Pulmonary artery endothelial cell (primary cell): ENCODE results near the gene WDR81. TPM values are rescaled to one million over a fixed set of nuclear protein-coding genes. Genes with fewer than 3 reads are reported as not detected.
"Not testable (repeated sequence)": the region's sequence is repeated elsewhere in the genome, so short reads cannot be mapped to it uniquely, and the experiment has no call there.

Experiments used
- DNase-seq: peaks from one replicate; pipeline ENCODE4 v3.0.0-alpha.2; 2011; ENCODE audit warnings: low read depth, low spot score
- total RNA-seq: library from RNA; depleted of rRNA; stranded (reverse); fragments of >200 nt; gene quantifications from 2 replicates; pipeline ENCODE4 v1.2.3, GENCODE V29; 2014

Gene WDR81
- 13.8 and 15.6 TPM in 2 replicates for total RNA-seq

GRCh38 chr17:1724351-1724868, at the start of gene WDR81:
TSS of gene WDR81 (plus strand) at chr17:1724704. CDS start at chr17:1724960, 256 bp downstream.
- DNase-seq = no peak

- DNase-seq = no peak
These were observed 48.1 kb upstream of the WDR81 start for GRCh38 chr17:1676401-1676800.

DNA sequence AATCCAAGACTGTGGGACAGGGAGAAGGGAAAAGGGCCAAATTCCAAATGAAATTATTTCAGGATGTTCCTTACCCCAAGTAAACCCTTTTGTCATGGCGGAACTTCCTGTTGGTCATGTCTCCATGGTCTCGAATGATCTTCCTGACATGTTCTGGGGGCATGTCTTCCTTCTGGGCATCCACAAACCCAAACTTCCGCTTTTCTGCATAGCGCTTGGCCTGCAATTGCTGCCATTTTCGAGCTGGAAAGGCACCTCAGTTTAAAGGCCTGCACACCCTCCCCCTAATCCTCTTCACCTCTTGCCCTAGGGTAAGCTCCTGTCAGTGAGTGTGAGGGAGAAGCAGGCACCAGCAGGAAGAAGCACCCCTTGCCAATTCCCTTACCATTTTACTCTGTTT, 41.0 kb upstream of the WDR81 start:
- DNase-seq = no peak

- DNase-seq = peak; percentile 88
These were observed 39.9 kb upstream of the WDR81 start, which contains the start of gene PRPF8 for GRCh38 chr17:1684378-1685189. TSS of gene PRPF8 (minus strand) at chr17:1684867. CDS start at chr17:1684571, 296 bp downstream.

- DNase-seq = no peak
These were observed 38.4 kb upstream of the WDR81 start for GRCh38 chr17:1686086-1686485.

- DNase-seq = not testable (repeated sequence)
These were observed 36.1 kb upstream of the WDR81 start for GRCh38 chr17:1688405-1688804.

DNA sequence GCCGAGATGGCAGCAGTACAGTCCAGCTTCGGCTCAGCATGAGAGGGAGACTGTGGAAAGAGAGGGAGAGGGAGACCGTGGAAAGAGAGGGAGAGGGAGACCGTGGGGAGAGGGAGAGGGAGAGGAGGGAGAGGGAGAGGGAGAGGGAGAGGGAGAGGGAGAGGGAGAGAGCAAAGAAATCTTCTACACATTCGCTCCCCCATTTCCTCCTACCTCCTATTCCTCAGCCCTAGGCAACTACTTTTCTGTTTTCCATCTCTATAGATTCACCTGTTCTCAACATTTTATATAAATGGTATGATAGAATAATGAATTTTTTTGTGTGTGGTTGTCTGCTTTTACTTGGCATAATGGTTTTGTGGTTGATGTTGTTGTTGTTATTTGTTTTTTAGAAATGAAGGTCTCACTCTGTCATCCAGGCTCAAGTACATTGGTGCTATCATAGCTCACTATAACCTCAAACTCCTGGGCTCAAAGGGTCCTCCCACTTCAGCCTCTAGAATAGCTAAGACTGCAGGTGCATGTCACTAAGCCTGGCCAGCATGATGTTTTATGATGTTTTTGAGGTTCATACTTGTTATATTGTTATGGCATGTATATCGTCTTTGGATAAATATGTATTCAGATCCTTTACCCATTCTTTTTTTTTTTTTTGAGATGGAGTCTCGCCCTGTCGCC, 33.8 kb upstream of the WDR81 start:
- no peak for DNase-seq

DNA sequence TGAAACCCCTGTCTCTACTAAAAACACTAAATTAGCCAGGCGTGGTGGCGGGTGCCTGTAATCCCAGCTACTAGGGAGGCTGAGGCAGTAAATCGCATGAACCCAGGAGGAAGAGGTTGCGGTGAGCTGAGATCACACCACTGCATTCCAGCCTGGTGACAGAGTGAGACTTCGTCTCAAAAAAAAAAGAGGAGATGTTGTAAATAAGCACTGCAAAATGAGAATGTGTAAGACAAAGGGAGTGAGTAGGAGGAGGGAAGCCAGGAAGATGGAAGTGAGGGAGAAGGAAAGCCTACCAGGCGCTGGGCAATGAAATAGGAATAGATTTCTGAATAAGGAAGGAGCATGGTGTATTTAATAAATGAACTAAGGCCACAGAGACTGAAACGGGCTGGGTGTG, 31.2 kb upstream of the WDR81 start:
- no peak for DNase-seq

DNA sequence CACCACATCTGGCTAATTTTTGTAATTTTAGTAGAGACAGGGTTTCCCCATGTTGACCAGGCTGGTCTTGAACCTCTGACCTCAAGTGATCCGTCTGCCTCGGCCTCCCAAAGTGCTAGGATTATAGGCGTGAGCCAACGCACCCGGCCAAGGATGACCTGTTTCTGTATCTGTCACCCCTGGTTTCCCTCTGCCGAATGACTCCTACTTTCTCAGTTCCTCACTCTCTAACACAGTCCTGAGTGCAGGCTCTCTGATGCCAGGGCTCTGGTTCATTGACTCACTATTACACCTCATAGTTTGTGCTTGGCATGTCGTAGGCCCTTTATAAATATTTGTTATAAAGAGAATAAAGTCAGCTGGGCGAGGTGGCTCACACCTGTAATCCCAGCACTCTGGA, 29.1 kb upstream of the WDR81 start:
- no peak for DNase-seq

GRCh38 chr17:1697681-1698080, 26.8 kb upstream of the WDR81 start:
- no peak for DNase-seq

- not testable (repeated sequence) for DNase-seq
These were observed 24.6 kb upstream of the WDR81 start for GRCh38 chr17:1699891-1700290.

- DNase-seq = no peak
These were observed 21.4 kb upstream of the WDR81 start for GRCh38 chr17:1703063-1703462.

DNA sequence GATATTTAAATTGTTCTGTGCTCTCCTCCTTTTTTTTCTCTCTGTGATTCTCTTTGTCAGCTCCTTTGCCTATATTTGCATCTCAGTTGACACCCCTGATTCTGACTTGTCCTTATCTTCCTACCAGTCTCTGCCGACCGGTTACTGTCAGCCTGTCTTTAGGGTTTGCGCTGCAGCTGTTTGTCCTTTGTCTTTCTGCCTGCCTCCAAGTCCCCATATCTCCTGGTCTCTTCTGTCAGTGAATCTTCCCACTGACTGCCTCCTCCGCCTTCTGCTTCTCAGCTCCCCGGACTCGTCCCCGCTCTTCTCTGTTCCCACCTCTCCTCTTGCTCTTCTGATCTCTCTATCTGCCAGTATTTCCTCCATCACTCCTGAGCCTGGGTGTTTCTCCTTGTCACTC, 19.5 kb upstream of the WDR81 start:
- no peak for DNase-seq

DNA sequence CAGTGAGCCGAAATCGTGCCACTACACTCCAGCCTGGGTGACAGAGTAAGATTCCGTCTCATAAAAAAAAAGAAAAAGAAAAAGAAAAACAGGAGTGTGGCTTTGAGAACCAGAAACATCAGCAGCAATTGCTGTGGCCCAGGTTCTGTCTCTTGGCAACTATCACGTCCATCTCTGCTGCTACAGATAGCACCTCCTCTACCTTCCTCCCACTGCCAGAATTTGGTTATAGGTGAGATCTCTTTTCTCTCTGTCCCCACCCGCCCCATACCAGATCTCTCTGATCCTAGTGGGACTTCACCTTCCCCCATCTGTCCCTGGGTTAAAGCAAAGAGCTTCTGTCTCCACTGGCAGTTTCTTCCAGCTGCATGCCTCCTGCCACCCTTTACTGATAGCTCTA, 17.4 kb upstream of the WDR81 start:
- DNase-seq = no peak

GRCh38 chr17:1708791-1709346, 15.6 kb upstream of the WDR81 start:
- not testable (repeated sequence) for DNase-seq

DNA sequence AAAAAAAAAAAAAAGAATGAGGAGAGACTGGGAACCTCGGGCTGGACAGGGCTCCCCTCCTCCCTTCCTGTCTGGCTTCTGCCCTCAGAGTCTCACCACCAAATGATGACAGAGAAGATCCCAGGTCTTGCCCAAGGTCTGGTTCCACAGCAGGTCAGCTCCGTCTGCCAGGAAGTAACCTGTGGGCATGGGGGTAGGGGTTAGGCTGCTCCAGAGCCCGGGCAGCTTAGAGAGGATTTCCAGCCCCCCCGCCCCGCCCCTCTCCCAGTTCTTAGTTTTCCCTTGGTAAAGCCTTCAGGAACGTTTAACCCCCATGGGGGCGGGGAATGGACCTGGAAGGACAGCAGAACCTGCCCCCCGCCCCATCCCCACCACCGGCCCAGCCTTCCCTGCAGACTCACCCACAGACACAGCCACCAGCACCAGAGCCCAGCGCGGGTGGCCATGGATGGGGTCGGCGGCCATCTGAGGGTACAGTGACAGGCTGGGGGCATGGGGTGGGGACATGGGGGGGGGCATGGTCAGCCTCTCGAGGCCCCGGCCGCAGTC, 15.0 kb upstream of the WDR81 start:
- DNase-seq = no peak

DNA sequence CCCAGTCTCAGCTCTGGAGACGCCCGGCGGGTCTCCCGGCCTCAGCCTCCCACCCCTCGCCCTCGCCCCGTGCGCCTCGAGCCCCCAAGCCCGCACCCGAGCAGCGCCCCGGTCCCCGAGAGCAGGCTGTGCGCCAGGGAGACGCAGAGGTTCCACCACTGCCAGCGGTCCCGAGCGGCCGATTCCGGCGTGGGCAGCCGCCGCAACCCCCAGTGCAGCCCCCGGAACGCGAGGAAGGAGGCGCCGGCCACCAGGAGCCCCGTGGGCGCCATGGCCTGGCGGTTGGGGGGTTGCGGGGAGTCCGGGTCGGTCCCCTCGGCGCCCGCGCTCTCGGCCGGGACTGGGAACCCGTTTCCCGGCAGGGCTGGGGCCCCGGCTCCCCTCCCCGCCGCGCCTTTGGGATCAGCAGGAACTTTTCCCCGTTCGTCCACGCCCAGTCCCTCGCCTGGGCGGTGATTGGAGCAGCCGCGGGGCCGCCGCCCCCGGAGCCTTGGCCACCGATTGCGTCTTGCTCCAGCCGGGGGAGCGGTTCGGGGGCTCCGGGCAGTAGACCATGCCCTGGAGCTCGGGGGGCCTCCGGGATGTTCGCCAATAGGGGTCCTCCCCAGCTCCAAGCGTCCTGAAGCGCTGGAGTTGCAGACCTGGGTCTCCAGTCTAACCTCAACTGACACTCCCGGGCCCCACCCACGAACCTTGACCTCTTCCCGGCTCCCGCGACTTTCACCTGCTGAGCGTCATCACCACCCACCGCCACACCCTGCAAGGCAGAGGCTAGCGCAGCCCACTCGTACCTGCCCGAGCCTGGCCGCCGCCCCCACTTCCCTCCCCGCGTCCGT, 14.3 kb upstream of the WDR81 start, which contains the start of gene TLCD2:
TSS of gene TLCD2 (minus strand) at position 407 of the 836 bp plus-strand sequence. CDS start at position 272, 135 bp downstream.
- DNase-seq = no peak

DNA sequence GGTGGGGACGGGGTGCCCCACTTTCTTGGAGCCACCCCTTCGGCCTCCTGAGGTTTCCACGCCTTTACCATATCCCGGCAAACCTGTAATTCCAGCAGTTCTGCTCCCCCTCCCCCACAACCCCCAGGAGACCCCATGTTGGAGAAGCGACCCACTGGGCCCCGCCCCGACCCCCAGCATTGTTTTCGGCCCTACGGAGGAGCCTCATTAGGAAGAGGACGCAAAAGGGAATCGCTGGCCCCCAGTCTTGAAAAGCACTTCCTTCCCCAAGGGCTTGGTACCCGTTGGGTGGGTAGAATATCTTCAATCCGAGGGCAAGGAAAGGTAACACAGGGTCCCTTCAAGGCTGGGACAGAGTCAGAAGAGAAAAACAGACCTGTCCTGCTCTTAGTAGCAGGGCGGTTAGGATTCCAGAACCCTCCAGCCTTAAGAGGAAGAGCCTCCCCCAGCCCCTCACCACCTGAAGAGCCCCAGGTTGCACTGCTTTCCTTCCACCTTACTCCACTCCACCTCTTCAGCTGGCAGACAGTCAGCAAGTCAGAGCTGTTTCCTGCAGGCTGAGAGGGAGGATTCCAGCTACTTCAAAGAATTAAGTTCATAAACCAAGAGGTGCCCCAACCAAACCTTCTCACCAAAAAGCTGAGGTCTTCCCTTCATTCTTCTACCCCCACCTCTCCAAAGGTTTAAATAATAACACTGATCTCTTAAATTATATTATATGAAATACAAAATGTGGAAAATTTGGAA, 13.5 kb upstream of the WDR81 start:
- no peak for DNase-seq

GRCh38 chr17:1711804-1712203, 12.7 kb upstream of the WDR81 start:
- DNase-seq = no peak

DNA sequence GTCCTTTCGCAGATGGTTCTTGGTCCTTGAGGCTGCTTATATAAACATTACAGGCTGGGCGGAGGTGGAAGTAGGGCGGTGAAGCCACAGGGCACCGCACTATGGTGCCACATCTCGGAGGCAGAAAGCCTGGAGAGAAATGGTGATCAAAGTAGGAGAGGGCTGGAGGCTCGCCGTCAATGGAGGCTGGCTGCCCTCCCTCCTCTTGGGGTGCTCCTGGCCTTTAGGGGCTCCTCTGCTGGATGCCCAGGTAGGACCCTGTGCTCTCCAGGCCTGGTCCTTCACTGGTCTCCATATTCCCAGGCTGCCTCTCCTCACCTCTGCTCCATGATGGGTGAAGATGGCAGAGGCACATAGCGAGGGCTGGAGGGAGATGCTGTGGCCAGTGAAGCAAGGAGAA, 12.2 kb upstream of the WDR81 start:
- DNase-seq = no peak
